ENCODE measurements around the gene NEURL3. TPM values are rescaled to one million over a fixed set of nuclear protein-coding genes. Genes with fewer than 3 reads are reported as not detected.

The NEURL3 gene
- total and polyA plus RNA-seq, 9 of the 15 experiments (the other 6 are each of a cell fraction or from before 2014, with no cell fraction given), result not detected

DNA sequence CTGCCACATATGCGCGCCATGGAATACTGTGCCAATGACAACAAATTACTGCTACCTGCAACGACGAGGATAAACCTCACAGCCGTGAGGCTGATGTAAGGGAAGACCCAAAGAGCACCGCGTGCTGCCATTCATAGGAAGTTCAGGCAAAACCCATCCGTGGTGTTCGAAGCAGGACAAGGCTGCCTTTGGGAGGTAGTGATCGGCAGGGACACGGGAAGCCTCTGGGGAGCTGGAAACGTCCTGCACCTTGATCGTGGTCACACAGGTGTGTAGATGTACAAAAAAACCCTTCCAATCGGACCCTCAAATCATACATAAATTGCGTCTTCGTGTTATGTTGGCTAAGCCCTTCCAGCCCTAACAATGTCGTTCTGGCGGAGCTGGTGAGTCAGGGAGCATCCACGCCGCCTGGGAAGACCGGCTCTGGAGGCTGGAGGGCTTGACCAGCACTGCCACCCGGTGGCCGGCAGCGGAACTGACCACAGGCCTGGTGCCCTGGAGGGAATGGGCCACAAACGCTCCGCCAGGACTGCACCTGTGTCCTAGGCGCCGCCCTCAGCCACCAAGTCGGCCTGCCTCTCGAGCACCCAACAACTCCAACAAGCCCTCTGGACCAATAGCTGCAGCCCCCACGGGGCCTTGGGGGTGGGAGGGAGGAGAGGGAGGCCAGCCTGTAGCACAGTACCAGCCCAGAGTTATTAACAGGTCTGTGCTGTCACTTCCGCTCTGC, 4.1 kb upstream of the NEURL3 start:
- H3K4me3 ChIP-seq, result no peak overlapping the region
- POLR2A ChIA-PET, result interaction anchor here (0.6 to 1.2 kb wide), 4 partner anchors 17 to 517 kb away, joined by 3 to 5 read pairs (median 3); no protein-coding TSS in a partner anchor
- TF ChIP-seq E2F5 (CRISPR knock-in tag; IDR thresholded peaks at IDR 0.05) (0 out of 2 replicates have a peak, but pooled peaks have one; percentile 61), FOSL1 (tag; conservative IDR thresholded peaks at IDR 0.05) (peak; percentile 64), NRF1 (conservative IDR thresholded peaks at IDR 0.05 in 1 of 2, IDR thresholded peaks at IDR 0.05 in 1 of 2) (no peak), SP2 (IDR thresholded peaks at IDR 0.05; ENCODE audit: extremely low read depth, low read depth, low read length, poor library complexity, severe bottlenecking) (no peak), RCOR1 (IDR thresholded peaks at IDR 0.05; ENCODE audit: borderline replicate concordance in 1 of 2, low read depth in 2 of 2, low read length in 2 of 2) (peak in 1 of 2 experiments; percentile 47; a peak in 1 of 4 replicates), CXXC5 (CRISPR knock-in tag; IDR thresholded peaks at IDR 0.05) (peak; percentile 44), DIDO1 (tag; IDR thresholded peaks at IDR 0.05; ENCODE audit: low read depth) (no peak), ATF3 (IDR thresholded peaks at IDR 0.05) (peak; percentile 22; the same call in 1 of the 2 replicates), ATF3 (CRISPR knock-in tag; conservative IDR thresholded peaks at IDR 0.05) (no peak)

More for the DNA sequence above, 4.1 kb upstream of the NEURL3 start:
- Histone ChIP-seq H3K36me3 (ENCODE audit: control insufficient read depth, insufficient read depth, low read length) (no peaks in the 10 kb centered on the region), H3K9ac (ENCODE audit: insufficient read depth in 1 of 2, low read depth in 2 of 2, low read length in 2 of 2) (no peak overlapping the region), H3K9me1 (ENCODE audit: control insufficient read depth, insufficient read depth, low read length) (peaks cover 2% of the 10 kb centered on the region), H3K27me3 (ENCODE audit: control insufficient read depth in 2 of 2, insufficient read depth in 2 of 2, low read length in 2 of 2) (peaks cover 9 to 50% of the 10 kb centered on the region in 2 experiments; a peak in 4 of 5 replicates), H3K79me2 (ENCODE audit: control insufficient read depth, insufficient read depth, low read length) (no peaks in the 10 kb centered on the region), H3K4me2 (ENCODE audit: insufficient read depth, low read length) (peak overlapping the region; percentile 46), H3K9me3 (replicated peaks; ENCODE audit: control insufficient read depth, insufficient read depth, low read depth, low read length) (no peaks in the 10 kb centered on the region), H2AFZ (ENCODE audit: low read depth, low read length) (peak overlapping the region; percentile 74), H3K4me1 (replicated peaks in 1 of 2; ENCODE audit: control insufficient read depth in 2 of 2, insufficient read depth in 2 of 2, low read length in 2 of 2) (peaks cover 7 to 24% of the 10 kb centered on the region in 2 experiments; a peak in 4 of 5 replicates), H4K20me1 (replicated peaks; ENCODE audit: control insufficient read depth, insufficient read depth, low read length) (peaks cover 7% of the 10 kb centered on the region), H3K27ac (ENCODE audit: extremely low read depth, low read depth, low read length) (no peak overlapping the region; the same call in 2 of the 3 replicates)
- ATAC-seq (peak; percentile 93), FAIRE-seq (peak; percentile 92), DNase-seq (ENCODE audit: extremely low read depth in 1 of 4, low spot score in 3 of 4) (peak; percentile 83 to 88 (median 87))
- intact Hi-C loops (cut with micrococcal nuclease) (loop anchor here (1.0 to 10.0 kb wide), 5 partner anchors 102 to 517 kb away; partner anchors contain the start of genes ANKRD36C, ASTL, CIAO1 and SNRNP200), in situ Hi-C loops (cut with MboI) (loop anchor here (25.0 kb wide), 2 partner anchors 497 to 722 kb away; no protein-coding TSS in a partner anchor)
- CTCF ChIA-PET (ENCODE audit: low intra/inter-chr PET ratio), result interaction anchor here (0.5 to 4.0 kb wide), 4 partner anchors 99 to 516 kb away, joined by 3 to 40 read pairs (median 26); partner anchors contain the start of genes ANKRD36C and ASTL
- no TSS peak for BruUV-seq (replicated peaks)
- 17% methylated on average over 31 of the region's 32 CpGs for WGBS (ENCODE audit: insufficient coverage, low coverage, missing lambda C conversion rate)

Data from K562 (cell line).